Hepatocyte (in vitro differentiated cells): Measurements from ENCODE around the gene SUPT20HL2. TPM values are rescaled to one million over a fixed set of nuclear protein-coding genes. Genes with fewer than 3 reads are reported as not detected.
A peak's percentile ranks its signal among the peaks of the same experiment; 100 is the strongest.

ENCODE experiments used
- DNase-seq: peaks from one replicate; pipeline ENCODE4 v3.0.0-alpha.2; 2016; ENCODE audit warnings: low spot score
- H2AFZ ChIP-seq: fragments of 200-600 bp; sonication (generic); 2 replicates; pipeline ENCODE4 v1.6.0; 2016; ENCODE audit warnings: antibody characterized with exemption, mild to moderate bottlenecking
- H3K27ac ChIP-seq: fragments of 200-600 bp; sonication (generic); 2 replicates; pipeline ENCODE4 v1.5.1; 2016; ENCODE audit warnings: mild to moderate bottlenecking
- H3K27me3 ChIP-seq: fragments of 200-600 bp; sonication (generic); 2 replicates; pipeline ENCODE4 v1.6.1; 2016
- H3K36me3 ChIP-seq: fragments of 200-600 bp; sonication (generic); replicated peaks from 2 replicates; pipeline ENCODE4 v1.5.1; 2016; ENCODE audit warnings: low read depth; ENCODE audit not compliant: insufficient read depth
- H3K4me1 ChIP-seq: fragments of 200-600 bp; sonication (generic); 2 replicates; pipeline ENCODE4 v1.5.1; 2016; ENCODE audit warnings: mild to moderate bottlenecking, moderate library complexity; ENCODE audit not compliant: insufficient read depth
- H3K4me2 ChIP-seq: fragments of 200-600 bp; sonication (generic); 2 replicates; pipeline ENCODE4 v1.6.0; 2016
- H3K4me3 ChIP-seq: fragments of 200-600 bp; sonication (generic); 2 replicates; pipeline ENCODE4 v1.5.1; 2016; ENCODE audit warnings: mild to moderate bottlenecking
- H3K79me2 ChIP-seq: fragments of 200-600 bp; sonication (generic); 2 replicates; pipeline ENCODE4 v1.6.0; 2017; ENCODE audit warnings: mild to moderate bottlenecking
- H3K9me2 ChIP-seq: fragments of 200-600 bp; sonication (generic); replicated peaks from 2 replicates; pipeline ENCODE4 v1.6.0; 2017; ENCODE audit warnings: mild to moderate bottlenecking; ENCODE audit not compliant: insufficient read depth
- H3K9me3 ChIP-seq: fragments of 200-600 bp; sonication (generic); 2 replicates; pipeline ENCODE4 v1.5.1; 2016; ENCODE audit warnings: low read depth, mild to moderate bottlenecking
- H4K20me1 ChIP-seq: fragments of 200-600 bp; sonication (generic); 2 replicates; pipeline ENCODE4 v1.6.0; 2016; ENCODE audit warnings: mild to moderate bottlenecking; ENCODE audit not compliant: insufficient read depth, poor library complexity, severe bottlenecking
- CTCF ChIP-seq: fragments of 200-600 bp; sonication (generic); IDR thresholded peaks from 2 replicates; pipeline ENCODE4 v1.5.1; 2016; ENCODE audit warnings: antibody characterized with exemption, mild to moderate bottlenecking; ENCODE audit not compliant: poor library complexity
- EZH2 ChIP-seq: fragments of 200-600 bp; sonication (generic); IDR thresholded peaks from 2 replicates; pipeline ENCODE4 v1.6.1; 2016; ENCODE audit warnings: antibody characterized with exemption, mild to moderate bottlenecking, borderline replicate concordance
- EZH2phosphoT487 ChIP-seq: fragments of 200-600 bp; sonication (generic); IDR thresholded peaks from one replicate; pipeline ENCODE4 v1.6.1; 2018; ENCODE audit warnings: antibody characterized with exemption, mild to moderate bottlenecking, low read depth, moderate library complexity; ENCODE audit not compliant: unreplicated experiment, severe bottlenecking
- WGBS: methylation state at CpG from one replicate; pipeline ENCODE4 v1.1.6; 2016; ENCODE audit warnings: low lambda C conversion rate; ENCODE audit errors: missing lambda C conversion rate; 5-methylcytosine and 5-hydroxymethylcytosine counted together
- polyA plus RNA-seq: library from polyadenylated mRNA; unstranded; fragments of >200 nt; fragmentation: Nextera tagmentation; extraction: Ambion mirVana; gene quantifications from 2 replicates; pipeline ENCODE4 v1.2.1, GENCODE V29; 2016
- total RNA-seq: library from RNA; depleted of rRNA; stranded (reverse); fragments of >200 nt; gene quantifications from 2 replicates; pipeline ENCODE4 v1.2.3, GENCODE V29; 2014

SUPT20HL2 gene
- total and polyA plus RNA-seq, 2 experiments from 2014 or later, result not detected

- no peak for TF ChIP-seq CTCF
- TF ChIP-seq EZH2phosphoT487, result no peak
- TF ChIP-seq EZH2, result no peak
- WGBS, result 97% methylated on average over 8 of the region's 8 CpGs
- no peak overlapping the region for H2AFZ ChIP-seq
These were observed 41.2 kb upstream of the SUPT20HL2 start for GRCh38 chrX:24355095-24355494.

GRCh38 chrX:24350217-24350616 is 36.3 kb upstream of the SUPT20HL2 start:
- H3K27ac ChIP-seq, result no peak overlapping the region
- WGBS, result 97% methylated on average over 4 of the region's 4 CpGs
- H3K36me3 ChIP-seq, result no peaks in the 10 kb centered on the region
- H2AFZ ChIP-seq, result no peak overlapping the region
- no peaks in the 10 kb centered on the region for H3K79me2 ChIP-seq
- H3K4me2 ChIP-seq, result no peak overlapping the region
- no peaks in the 10 kb centered on the region for H3K9me3 ChIP-seq
- no peak overlapping the region for H3K4me3 ChIP-seq
- peaks cover 12% of the 10 kb centered on the region for H3K4me1 ChIP-seq
- no peak for DNase-seq
- H3K9me2 ChIP-seq, result no peaks in the 10 kb centered on the region
- TF ChIP-seq EZH2 (no peak), EZH2phosphoT487 (no peak), CTCF (no peak)
- H4K20me1 ChIP-seq, result no peaks in the 10 kb centered on the region
- H3K27me3 ChIP-seq, result no peaks in the 10 kb centered on the region

More at GRCh38 chrX:24355095-24355494, 41.2 kb upstream of the SUPT20HL2 start:
- no peaks in the 10 kb centered on the region for H3K79me2 ChIP-seq
- H3K27ac ChIP-seq, result no peak overlapping the region
- no peaks in the 10 kb centered on the region for H3K27me3 ChIP-seq
- no peak for DNase-seq
- H3K9me2 ChIP-seq, result no peaks in the 10 kb centered on the region
- H4K20me1 ChIP-seq, result no peaks in the 10 kb centered on the region
- H3K36me3 ChIP-seq, result no peaks in the 10 kb centered on the region
- H3K4me2 ChIP-seq, result no peak overlapping the region
- H3K9me3 ChIP-seq, result no peaks in the 10 kb centered on the region
- H3K4me3 ChIP-seq, result no peak overlapping the region
- no peaks in the 10 kb centered on the region for H3K4me1 ChIP-seq

- TF ChIP-seq EZH2phosphoT487 (no peak), CTCF (no peak), EZH2 (no peak)
- 5% methylated on average over 1 of the region's 1 CpG for WGBS
- DNase-seq, result peak; percentile 44
- Histone ChIP-seq H3K4me3 (no peak overlapping the region), H3K36me3 (no peaks in the 10 kb centered on the region), H3K27me3 (no peaks in the 10 kb centered on the region), H3K79me2 (no peaks in the 10 kb centered on the region), H4K20me1 (no peaks in the 10 kb centered on the region), H2AFZ (no peak overlapping the region), H3K4me1 (peaks cover 12% of the 10 kb centered on the region), H3K4me2 (peak overlapping the region; percentile 37), H3K9me3 (no peaks in the 10 kb centered on the region), H3K27ac (peak overlapping the region; percentile 16), H3K9me2 (no peaks in the 10 kb centered on the region)
These were observed 34.0 kb upstream of the SUPT20HL2 start for GRCh38 chrX:24347881-24348280.

- DNase-seq, result no peak
- 89% methylated on average over 9 of the region's 9 CpGs for WGBS
- H3K36me3 ChIP-seq, result no peaks in the 10 kb centered on the region
- no peak overlapping the region for H3K4me2 ChIP-seq
- no peak overlapping the region for H3K27ac ChIP-seq
- H3K4me1 ChIP-seq, result peaks cover 12% of the 10 kb centered on the region
- H3K27me3 ChIP-seq, result no peaks in the 10 kb centered on the region
- TF ChIP-seq EZH2 (no peak), EZH2phosphoT487 (no peak), CTCF (no peak)
- H3K4me3 ChIP-seq, result no peak overlapping the region
- no peak overlapping the region for H2AFZ ChIP-seq
- H4K20me1 ChIP-seq, result no peaks in the 10 kb centered on the region
- H3K9me2 ChIP-seq, result no peaks in the 10 kb centered on the region
- no peaks in the 10 kb centered on the region for H3K79me2 ChIP-seq
- no peaks in the 10 kb centered on the region for H3K9me3 ChIP-seq
These were observed 29.9 kb upstream of the SUPT20HL2 start for GRCh38 chrX:24343719-24344118.
